Kidney (tissue), 14 donors: Measurements from ENCODE around the gene BRD7. TPM values are rescaled to one million over a fixed set of nuclear protein-coding genes. Genes with fewer than 3 reads are reported as not detected.

Experiments used
- DNase-seq, 5 donors: peaks; one replicate each; pipeline ENCODE4 v3.0.0-alpha.2; 2013 to 2020
- FAIRE-seq: peaks from 2 replicates; lab custom pipeline; 2012; peaks lifted over from hg19 to GRCh38; lab: Jason Lieb, UNC
- H3K27ac ChIP-seq, 2 donors: one replicate each; pipeline ENCODE4 v1.7.0; 2013; ENCODE audit warnings: low read depth in 2 of 2, low read length in 2 of 2, inconsistent platforms in 1 of 2
- H3K27me3 ChIP-seq: one replicate; pipeline ENCODE4 v1.7.1; 2013; ENCODE audit warnings: low read length, inconsistent platforms; ENCODE audit not compliant: control insufficient read depth, insufficient read depth
- H3K36me3 ChIP-seq, 3 donors: one replicate each; pipeline versions ENCODE4 v1.7.0 to v1.7.1; 2013; ENCODE audit warnings: low read length in 3 of 3, control low read depth in 1 of 3, inconsistent platforms in 1 of 3; ENCODE audit not compliant: insufficient read depth in 3 of 3, control insufficient read depth in 2 of 3
- H3K4me1 ChIP-seq, 3 donors: one replicate each; pipeline versions ENCODE4 v1.7.0 to v1.7.1; 2013; ENCODE audit warnings: low read length in 3 of 3, inconsistent platforms in 1 of 3, low read depth in 1 of 3; ENCODE audit not compliant: control insufficient read depth in 2 of 3, insufficient read depth in 2 of 3
- H3K4me3 ChIP-seq, 3 donors: one replicate each; pipeline versions ENCODE4 v1.7.0 to v1.8.1; 2013; ENCODE audit warnings: low read length in 3 of 3, control low read depth in 1 of 3, inconsistent platforms in 1 of 3
- H3K9ac ChIP-seq, 3 donors: one replicate each; pipeline versions ENCODE4 v1.7.0 to v1.7.1; 2013; ENCODE audit warnings: low read length in 3 of 3, control low read depth in 1 of 3, inconsistent platforms in 1 of 3
- H3K9me3 ChIP-seq, 3 donors: one replicate each; pipeline versions ENCODE4 v1.7.0 to v1.7.1; 2013; ENCODE audit warnings: low read length in 3 of 3, control low read depth in 1 of 3, inconsistent platforms in 1 of 3; ENCODE audit not compliant: control insufficient read depth in 2 of 3, insufficient read depth in 1 of 3
- CTCF ChIP-seq: IDR thresholded peaks from 3 replicates; pipeline ENCODE4 v1.5.1; 2012; ENCODE audit warnings: mild to moderate bottlenecking, moderate library complexity, borderline replicate concordance; ENCODE audit not compliant: insufficient read depth; ENCODE audit errors: extremely low read depth
- intact Hi-C: fragments of 100-400 bp; cut with DNase I; formaldehyde crosslinking; loops from one replicate; pipeline ENCODE4 v1.11.1; 2022
- polyA plus RNA-seq: library from polyadenylated mRNA; stranded (reverse); fragments of 350-450 nt; fragmentation: Illumina TruSeq; extraction: RNeasy Lipid Tissue Mini Kit (QIAGEN cat#74804); gene quantifications from one replicate; pipeline ENCODE4 v1.2.3, GENCODE V29; 2014; ENCODE audit warnings: low read depth, low replicate concordance; ENCODE audit not compliant: insufficient read depth
- total RNA-seq: library from RNA; stranded (reverse); fragmentation: NEBNext Ultra II Directional; extraction: Animal tissue kit (Norgen Biotek cat#: 25700); gene quantifications from one replicate; pipeline ENCODE4 v1.2.1, GENCODE V29; 2021
- donor health status: control.
- donor health status: control.
- donor health status: control.
- donor health status: control.
- donor health status: control.
- donor health status: DM: yes; HTN: yes; CAD: no.
- donor health status: Normal renal cell carcinoma (clear cell type).

Gene BRD7
- total and polyA plus RNA-seq, 2 donors from 2014 or later = 44.1 to 68.0 TPM

- H3K36me3 ChIP-seq = no peaks in the 10 kb centered on the region
- no peak overlapping the region for H3K4me3 ChIP-seq
- no peak for FAIRE-seq
- no peaks in the 10 kb centered on the region for H3K27me3 ChIP-seq
- TF ChIP-seq CTCF = no peak
- H3K9me3 ChIP-seq = no peaks in the 10 kb centered on the region
- H3K27ac ChIP-seq = no peak overlapping the region
- peak in 1 of 5 donors; percentile 23 for DNase-seq
- H3K4me1 ChIP-seq = peaks cover 0 to 2% (median 0%) of the 10 kb centered on the region in 3 donors
- no peak overlapping the region for H3K9ac ChIP-seq
- intact Hi-C loops = no loop called here
Observed at GRCh38 chr16:50275098-50275415, 93.7 kb downstream of the BRD7 start.

GRCh38 chr16:50274326-50275097 lies 94.3 kb downstream of the BRD7 start:
- peaks cover 0 to 2% (median 0%) of the 10 kb centered on the region in 3 donors for H3K4me1 ChIP-seq
- DNase-seq = peak in 1 of 5 donors; percentile 73

GRCh38 chr16:50273888-50274325 lies 94.9 kb downstream of the BRD7 start:
- no peak for FAIRE-seq
- no peak overlapping the region for H3K9ac ChIP-seq
- H3K36me3 ChIP-seq = no peaks in the 10 kb centered on the region
- no peak for TF ChIP-seq CTCF
- H3K27ac ChIP-seq = no peak overlapping the region
- H3K4me1 ChIP-seq = peaks cover 0 to 2% (median 0%) of the 10 kb centered on the region in 3 donors
- no peaks in the 10 kb centered on the region for H3K27me3 ChIP-seq
- H3K4me3 ChIP-seq = no peak overlapping the region
- intact Hi-C loops = no loop called here
- peak in 1 of 5 donors; percentile 67 for DNase-seq
- H3K9me3 ChIP-seq = no peaks in the 10 kb centered on the region

More at GRCh38 chr16:50274326-50275097, 94.3 kb downstream of the BRD7 start:
- no peak overlapping the region for H3K4me3 ChIP-seq
- H3K9ac ChIP-seq = no peak overlapping the region
- no peaks in the 10 kb centered on the region for H3K27me3 ChIP-seq
- FAIRE-seq = no peak
- H3K36me3 ChIP-seq = no peaks in the 10 kb centered on the region
- no peaks in the 10 kb centered on the region for H3K9me3 ChIP-seq
- H3K27ac ChIP-seq = no peak overlapping the region
- intact Hi-C loops = no loop called here
- TF ChIP-seq CTCF = no peak

GRCh38 chr16:50273382-50273690 lies 95.5 kb downstream of the BRD7 start:
- no peak for TF ChIP-seq CTCF
- no peaks in the 10 kb centered on the region for H3K36me3 ChIP-seq
- DNase-seq = no peak
- no peak overlapping the region for H3K4me3 ChIP-seq
- H3K27me3 ChIP-seq = no peaks in the 10 kb centered on the region
- no peak overlapping the region for H3K27ac ChIP-seq
- intact Hi-C loops = no loop called here
- H3K4me1 ChIP-seq = peaks cover 0 to 2% (median 0%) of the 10 kb centered on the region in 3 donors
- FAIRE-seq = no peak
- no peaks in the 10 kb centered on the region for H3K9me3 ChIP-seq
- H3K9ac ChIP-seq = no peak overlapping the region
